ENCODE measurements around the gene ANKH.
A peak's percentile ranks its signal among the peaks of the same experiment; 100 is the strongest.
"Not testable (repeated sequence)": the region's sequence is repeated elsewhere in the genome, so short reads cannot be mapped to it uniquely, and the experiment has no call there.

Gene ANKH

DNA sequence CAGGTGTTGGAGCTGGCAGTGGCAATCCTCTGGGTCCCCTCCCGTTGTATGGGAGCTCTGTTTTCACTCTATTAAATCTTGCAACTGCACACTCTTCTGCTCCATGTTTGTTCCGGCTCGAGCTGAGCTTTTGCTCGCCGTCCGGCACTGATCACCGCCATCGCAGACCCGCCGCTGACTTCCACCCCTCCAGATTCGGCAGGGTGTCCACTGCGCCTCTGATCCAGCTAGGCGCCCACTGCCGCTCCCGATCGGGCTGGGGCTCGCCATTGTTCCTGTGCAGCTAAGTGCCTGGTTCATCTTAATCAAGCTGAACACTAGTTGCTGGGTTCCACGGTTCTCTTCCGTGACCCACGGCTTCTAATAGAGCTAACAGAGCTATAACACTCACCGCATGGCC, 23.2 kb downstream of the ANKH start:
- peaks cover 34% of the 10 kb centered on the region for H3K36me3 ChIP-seq
- no peaks in the 10 kb centered on the region for H3K27me3 ChIP-seq
- no peak overlapping the region for H3K4me2 ChIP-seq
- no peak overlapping the region for H3K9ac ChIP-seq
- no peaks in the 10 kb centered on the region for H3K9me3 ChIP-seq
- H3K4me1 ChIP-seq, result peaks cover 28% of the 10 kb centered on the region
- no peak overlapping the region for H3K4me3 ChIP-seq
- TF ChIP-seq Cebpa-rat (IDR thresholded peaks at IDR 0.05), result no peak
- no peak overlapping the region for H3K27ac ChIP-seq
- H4K20me1 ChIP-seq, result peaks cover 68% of the 10 kb centered on the region

GRCh38 chr5:14847471-14847870, 24.1 kb downstream of the ANKH start:
- Histone ChIP-seq H3K27me3 (no peaks in the 10 kb centered on the region), H3K36me3 (peaks cover 41% of the 10 kb centered on the region), H3K9ac (no peak overlapping the region), H3K4me3 (no peak overlapping the region), H3K4me1 (peaks cover 28% of the 10 kb centered on the region), H3K9me3 (no peaks in the 10 kb centered on the region), H3K27ac (no peak overlapping the region), H3K4me2 (no peak overlapping the region), H4K20me1 (peaks cover 59% of the 10 kb centered on the region)
- no peak for TF ChIP-seq Cebpa-rat (IDR thresholded peaks at IDR 0.05)

DNA sequence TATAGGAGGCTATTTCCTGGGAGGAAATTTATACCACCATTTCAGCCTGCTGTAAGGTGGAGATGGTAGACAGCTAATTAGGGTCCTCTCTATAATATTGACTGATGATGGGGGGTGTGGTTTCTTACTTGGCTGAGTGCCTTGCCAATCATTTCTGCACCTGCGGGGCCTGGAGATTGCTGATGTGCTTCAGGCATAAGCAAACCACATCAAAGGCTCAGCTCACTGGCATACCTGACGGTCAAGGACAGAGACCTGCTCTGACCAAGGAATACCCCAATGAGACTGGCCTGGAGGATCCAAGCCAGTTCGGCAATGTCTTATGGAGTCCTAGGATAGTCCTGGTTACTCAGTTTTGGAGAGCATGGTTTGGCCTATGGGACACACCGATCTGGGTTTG, 29.5 kb downstream of the ANKH start:
- Histone ChIP-seq H3K4me1 (peaks cover 14% of the 10 kb centered on the region), H3K27ac (no peak overlapping the region), H3K4me2 (no peak overlapping the region), H3K9ac (no peak overlapping the region), H3K9me3 (peaks cover 10% of the 10 kb centered on the region), H4K20me1 (peaks cover 13% of the 10 kb centered on the region), H3K27me3 (no peaks in the 10 kb centered on the region), H3K36me3 (peaks cover 23% of the 10 kb centered on the region), H3K4me3 (no peak overlapping the region)
- TF ChIP-seq Cebpa-rat (IDR thresholded peaks at IDR 0.05), result no peak

GRCh38 chr5:14840624-14841023, 31.0 kb downstream of the ANKH start:
- no peak for TF ChIP-seq Cebpa-rat (IDR thresholded peaks at IDR 0.05)
- Histone ChIP-seq H3K27me3 (no peaks in the 10 kb centered on the region), H3K9me3 (peaks cover 10% of the 10 kb centered on the region), H3K36me3 (peaks cover 22% of the 10 kb centered on the region), H3K27ac (no peak overlapping the region), H3K9ac (no peak overlapping the region), H3K4me2 (no peak overlapping the region), H3K4me3 (no peak overlapping the region), H3K4me1 (peaks cover 14% of the 10 kb centered on the region), H4K20me1 (peaks cover 12% of the 10 kb centered on the region; the same call in 1 of the 2 replicates)

GRCh38 chr5:14838396-14839319, 32.9 kb downstream of the ANKH start:
- no peak for TF ChIP-seq Cebpa-rat (IDR thresholded peaks at IDR 0.05)
- peaks cover 22% of the 10 kb centered on the region for H3K36me3 ChIP-seq
- no peak overlapping the region for H3K9ac ChIP-seq
- no peak overlapping the region for H3K4me3 ChIP-seq
- no peak overlapping the region for H3K27ac ChIP-seq
- H3K27me3 ChIP-seq, result no peaks in the 10 kb centered on the region
- peaks cover 24% of the 10 kb centered on the region for H4K20me1 ChIP-seq
- peaks cover 10% of the 10 kb centered on the region for H3K4me1 ChIP-seq
- H3K9me3 ChIP-seq, result peaks cover 10% of the 10 kb centered on the region
- H3K4me2 ChIP-seq, result no peak overlapping the region

GRCh38 chr5:14837423-14838122, 34.0 kb downstream of the ANKH start:
- not testable (repeated sequence) for H3K4me1 ChIP-seq, H3K4me3 ChIP-seq, H3K27ac ChIP-seq, H3K9ac ChIP-seq, H3K4me2 ChIP-seq, H3K27me3 ChIP-seq
- H4K20me1 ChIP-seq, result peaks cover 34% of the 10 kb centered on the region
- peaks cover 10% of the 10 kb centered on the region for H3K9me3 ChIP-seq
- peaks cover 16% of the 10 kb centered on the region for H3K36me3 ChIP-seq

- H3K4me2 ChIP-seq, result peak overlapping the region; percentile 21
Measured at GRCh38 chr5:14834584-14835550, 36.7 kb downstream of the ANKH start.

GRCh38 chr5:14834062-14834461, 37.5 kb downstream of the ANKH start:
- H3K36me3 ChIP-seq, result peaks cover 14% of the 10 kb centered on the region
- H3K27ac ChIP-seq, result no peak overlapping the region
- peaks cover 54% of the 10 kb centered on the region for H4K20me1 ChIP-seq
- H3K27me3 ChIP-seq, result no peaks in the 10 kb centered on the region
- H3K4me1 ChIP-seq, result peaks cover 16% of the 10 kb centered on the region
- peaks cover 10% of the 10 kb centered on the region for H3K9me3 ChIP-seq
- TF ChIP-seq Cebpa-rat (IDR thresholded peaks at IDR 0.05), result no peak
- H3K4me2 ChIP-seq, result no peak overlapping the region
- no peak overlapping the region for H3K9ac ChIP-seq
- no peak overlapping the region for H3K4me3 ChIP-seq

More at GRCh38 chr5:14834584-14835550, 36.7 kb downstream of the ANKH start:
- Histone ChIP-seq H3K4me3 (no peak overlapping the region), H3K4me1 (peaks cover 16% of the 10 kb centered on the region), H3K9me3 (peaks cover 10% of the 10 kb centered on the region), H4K20me1 (peaks cover 54% of the 10 kb centered on the region), H3K27ac (no peak overlapping the region), H3K36me3 (peaks cover 14% of the 10 kb centered on the region), H3K27me3 (no peaks in the 10 kb centered on the region), H3K9ac (no peak overlapping the region)
- TF ChIP-seq Cebpa-rat (IDR thresholded peaks at IDR 0.05), result no peak

DNA sequence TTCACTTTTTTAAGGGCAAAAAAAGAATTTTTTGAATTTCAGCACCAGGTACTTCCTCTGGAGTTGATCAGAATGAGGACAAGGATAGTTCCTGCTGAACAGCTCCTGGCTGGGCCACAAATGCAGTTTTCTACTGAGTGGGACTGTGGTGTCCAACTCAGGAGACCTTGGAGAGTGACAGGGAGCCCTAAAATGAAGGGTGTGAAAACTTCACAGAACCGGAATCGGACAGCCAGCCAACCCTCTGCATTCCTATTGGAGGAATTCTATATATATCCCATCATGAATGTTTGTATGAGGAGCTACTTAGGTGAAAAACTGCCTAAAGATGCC, 40.6 kb downstream of the ANKH start:
- Histone ChIP-seq H3K27me3 (no peaks in the 10 kb centered on the region), H4K20me1 (peaks cover 54% of the 10 kb centered on the region), H3K4me1 (peaks cover 16% of the 10 kb centered on the region), H3K4me3 (no peak overlapping the region), H3K9me3 (no peaks in the 10 kb centered on the region), H3K4me2 (no peak overlapping the region), H3K36me3 (peaks cover 12% of the 10 kb centered on the region), H3K27ac (no peak overlapping the region), H3K9ac (no peak overlapping the region)
- TF ChIP-seq Cebpa-rat (IDR thresholded peaks at IDR 0.05), result no peak

Data from BLaER1 (cell line).